Mesenchymal stem cell (in vitro differentiated cells and primary cell): ENCODE results near the gene MRPL54.

Experiments used
- DNase-seq: peaks from one replicate; pipeline ENCODE4 v3.0.0-alpha.2; 2013
- H2AFZ ChIP-seq: one replicate; pipeline ENCODE4 v1.6.1; 2013; ENCODE audit warnings: low read depth, mild to moderate bottlenecking, control low read depth, inconsistent platforms, low read length, moderate library complexity
- H2AK5ac ChIP-seq: 2 replicates; pipeline ENCODE4 v1.6.1; 2013; ENCODE audit warnings: low read length, moderate library complexity, mild to moderate bottlenecking, inconsistent platforms; ENCODE audit not compliant: severe bottlenecking
- H2BK120ac ChIP-seq: one replicate; pipeline ENCODE4 v1.6.1; 2013; ENCODE audit warnings: low read depth, mild to moderate bottlenecking, inconsistent platforms, low read length, moderate library complexity
- H2BK12ac ChIP-seq, 2 experiments: one replicate each; pipeline ENCODE4 v1.6.1; 2013; ENCODE audit warnings: inconsistent platforms in 2 of 2, low read length in 2 of 2, mild to moderate bottlenecking in 2 of 2, moderate library complexity in 2 of 2, control low read depth in 1 of 2
- H2BK15ac ChIP-seq: one replicate; pipeline ENCODE4 v1.6.1; 2013; ENCODE audit warnings: mild to moderate bottlenecking, low read depth, inconsistent platforms; ENCODE audit not compliant: poor library complexity, severe bottlenecking
- H2BK5ac ChIP-seq: 2 replicates; pipeline ENCODE4 v1.6.1; 2013; ENCODE audit warnings: low read depth, mild to moderate bottlenecking, low read length, control low read depth, inconsistent platforms; ENCODE audit not compliant: poor library complexity, severe bottlenecking
- H3K14ac ChIP-seq, 2 experiments: one replicate each; pipeline ENCODE4 v1.6.1; 2013; ENCODE audit warnings: inconsistent platforms in 2 of 2, low read length in 2 of 2, control low read depth in 1 of 2, mild to moderate bottlenecking in 1 of 2, moderate library complexity in 1 of 2
- H3K18ac ChIP-seq, 2 experiments: one replicate each; pipeline ENCODE4 v1.6.1; 2013; ENCODE audit warnings: inconsistent platforms in 2 of 2, low read length in 2 of 2, control low read depth in 1 of 2, low read depth in 1 of 2, mild to moderate bottlenecking in 1 of 2
- H3K23ac ChIP-seq, 2 experiments: one replicate each; pipeline ENCODE4 v1.6.1; 2013; ENCODE audit warnings: inconsistent platforms in 2 of 2, low read length in 2 of 2, mild to moderate bottlenecking in 2 of 2, moderate library complexity in 2 of 2, control low read depth in 1 of 2
- H3K27ac ChIP-seq: 2 replicates; pipeline ENCODE4 v1.5.1; 2013; ENCODE audit warnings: mild to moderate bottlenecking, moderate library complexity, low read length, control low read depth, inconsistent platforms; ENCODE audit not compliant: poor library complexity, severe bottlenecking
- H3K27me3 ChIP-seq, 2 experiments: 2 replicates each; pipeline versions ENCODE4 v1.6.1 to v1.7.0; 2013; ENCODE audit warnings: low read length in 2 of 2, mild to moderate bottlenecking in 2 of 2, moderate library complexity in 2 of 2, control low read depth in 1 of 2, inconsistent platforms in 1 of 2; ENCODE audit not compliant: control insufficient read depth in 1 of 2, insufficient read depth in 1 of 2
- H3K36me3 ChIP-seq, 2 experiments: 2 replicates each; pipeline versions ENCODE4 v1.6.1 to v1.7.0; 2013; ENCODE audit warnings: low read length in 2 of 2, control low read depth in 1 of 2, inconsistent platforms in 1 of 2, low read depth in 1 of 2, mild to moderate bottlenecking in 1 of 2; ENCODE audit not compliant: insufficient read depth in 2 of 2, control insufficient read depth in 1 of 2
- H3K4ac ChIP-seq, 2 experiments: one replicate each; pipeline ENCODE4 v1.6.1; 2013; ENCODE audit warnings: inconsistent platforms in 2 of 2, low read length in 2 of 2, mild to moderate bottlenecking in 2 of 2, moderate library complexity in 2 of 2, control low read depth in 1 of 2, low read depth in 1 of 2
- H3K4me1 ChIP-seq: 2 replicates; pipeline ENCODE4 v1.6.1; 2013; ENCODE audit warnings: low read depth, low read length, control low read depth; ENCODE audit not compliant: control insufficient read depth, insufficient read depth
- H3K4me2 ChIP-seq: 2 replicates; pipeline ENCODE4 v1.6.1; 2013; ENCODE audit warnings: low read length, mild to moderate bottlenecking, inconsistent platforms; ENCODE audit not compliant: poor library complexity, severe bottlenecking
- H3K4me3 ChIP-seq, 2 experiments: 2 replicates each; pipeline versions ENCODE4 v1.5.1 to v1.7.0; 2013; ENCODE audit warnings: low read length in 2 of 2, mild to moderate bottlenecking in 2 of 2, control low read depth in 1 of 2, low read depth in 1 of 2; ENCODE audit not compliant: insufficient read depth in 1 of 2
- H3K79me1 ChIP-seq: replicated peaks from 2 replicates; pipeline ENCODE4 v1.6.1; 2013; ENCODE audit warnings: mild to moderate bottlenecking, control low read depth, low read length, inconsistent platforms; ENCODE audit not compliant: poor library complexity, severe bottlenecking
- H3K9ac ChIP-seq: 2 replicates; pipeline ENCODE4 v1.7.0; 2013; ENCODE audit warnings: mild to moderate bottlenecking, low read length, moderate library complexity
- H3K9me3 ChIP-seq: 2 replicates; pipeline ENCODE4 v1.7.0; 2013; ENCODE audit warnings: mild to moderate bottlenecking, low read length; ENCODE audit not compliant: control insufficient read depth
- H4K8ac ChIP-seq: one replicate; pipeline ENCODE4 v1.6.1; 2013; ENCODE audit warnings: inconsistent platforms, mild to moderate bottlenecking, low read length, moderate library complexity
- H4K91ac ChIP-seq: one replicate; pipeline ENCODE4 v1.6.1; 2013; ENCODE audit warnings: mild to moderate bottlenecking, low read length, inconsistent platforms
- WGBS: methylation state at CpG from one replicate; pipeline ENCODE4 v1.1.7; 2013; ENCODE audit warnings: mixed read lengths; 5-methylcytosine and 5-hydroxymethylcytosine counted together

MRPL54 gene

GRCh38 chr19:3721131-3721886, 41.2 kb upstream of the MRPL54 start:
- no peak overlapping the region for H3K14ac ChIP-seq
- H3K27ac ChIP-seq = no peak overlapping the region
- no peaks in the 10 kb centered on the region for H3K79me1 ChIP-seq
- peaks cover 18% of the 10 kb centered on the region for H3K4me1 ChIP-seq
- peak; percentile 82 for DNase-seq
- peak overlapping the region; percentile 52 for H2BK120ac ChIP-seq
- H2BK15ac ChIP-seq = no peak overlapping the region
- H3K4ac ChIP-seq = no peak overlapping the region
- H3K4me3 ChIP-seq = no peak overlapping the region
- H2BK12ac ChIP-seq = no peak overlapping the region
- H3K27me3 ChIP-seq = peaks cover 40 to 59% of the 10 kb centered on the region in 2 experiments
- no peak overlapping the region for H3K23ac ChIP-seq
- no peak overlapping the region for H3K18ac ChIP-seq
- H4K8ac ChIP-seq = peak overlapping the region; percentile 14
- 37% methylated on average over 35 of the region's 46 CpGs for WGBS
- H3K4me2 ChIP-seq = peak overlapping the region; percentile 57
- H2BK5ac ChIP-seq = no peak overlapping the region
- no peak overlapping the region for H2AK5ac ChIP-seq
- no peak overlapping the region for H2AFZ ChIP-seq
- H3K9me3 ChIP-seq = no peaks in the 10 kb centered on the region
- no peak overlapping the region for H4K91ac ChIP-seq
- no peak overlapping the region for H3K9ac ChIP-seq
- H3K36me3 ChIP-seq = no peaks in the 10 kb centered on the region

GRCh38 chr19:3721887-3722442, 40.5 kb upstream of the MRPL54 start:
- Histone ChIP-seq H3K4ac (no peak overlapping the region), H4K91ac (no peak overlapping the region), H3K9me3 (no peaks in the 10 kb centered on the region), H3K79me1 (no peaks in the 10 kb centered on the region), H3K14ac (no peak overlapping the region), H2AK5ac (no peak overlapping the region), H3K4me3 (no peak overlapping the region), H3K4me2 (peak overlapping the region; percentile 57), H3K4me1 (peaks cover 18% of the 10 kb centered on the region), H3K23ac (peak overlapping the region in 1 of 2 experiments; percentile 98), H3K18ac (no peak overlapping the region), H3K36me3 (no peaks in the 10 kb centered on the region), H2BK5ac (no peak overlapping the region), H3K9ac (no peak overlapping the region), H3K27ac (no peak overlapping the region), H4K8ac (peak overlapping the region; percentile 14), H2BK12ac (no peak overlapping the region), H3K27me3 (peaks cover 40 to 60% of the 10 kb centered on the region in 2 experiments), H2BK15ac (no peak overlapping the region), H2AFZ (no peak overlapping the region), H2BK120ac (peak overlapping the region; percentile 52)
- DNase-seq = no peak
- 15% methylated on average over 18 of the region's 26 CpGs for WGBS

- Histone ChIP-seq H2BK15ac (no peak overlapping the region), H4K91ac (no peak overlapping the region), H2BK12ac (no peak overlapping the region), H3K27me3 (peaks cover 40 to 60% of the 10 kb centered on the region in 2 experiments), H3K18ac (no peak overlapping the region), H3K9me3 (no peaks in the 10 kb centered on the region), H3K36me3 (no peaks in the 10 kb centered on the region), H2AFZ (no peak overlapping the region), H2BK120ac (no peak overlapping the region), H4K8ac (no peak overlapping the region), H2AK5ac (no peak overlapping the region), H3K27ac (no peak overlapping the region), H3K4me3 (no peak overlapping the region), H3K4me1 (peaks cover 18% of the 10 kb centered on the region), H3K14ac (no peak overlapping the region), H3K23ac (peak overlapping the region in 1 of 2 experiments; percentile 98), H3K79me1 (no peaks in the 10 kb centered on the region), H3K9ac (no peak overlapping the region), H3K4ac (no peak overlapping the region), H3K4me2 (no peak overlapping the region), H2BK5ac (no peak overlapping the region)
- 2% methylated on average over 15 of the region's 30 CpGs for WGBS
- DNase-seq = no peak
Measured at GRCh38 chr19:3722443-3723109, 39.9 kb upstream of the MRPL54 start.

- Histone ChIP-seq H3K14ac (no peak overlapping the region), H2AFZ (no peak overlapping the region), H3K9ac (no peak overlapping the region), H2BK120ac (no peak overlapping the region), H3K4ac (no peak overlapping the region), H4K91ac (no peak overlapping the region), H3K9me3 (no peaks in the 10 kb centered on the region), H3K27me3 (peaks cover 40 to 60% of the 10 kb centered on the region in 2 experiments), H3K79me1 (no peaks in the 10 kb centered on the region), H2BK5ac (no peak overlapping the region), H3K4me2 (no peak overlapping the region), H3K27ac (no peak overlapping the region), H3K4me3 (no peak overlapping the region), H3K23ac (no peak overlapping the region), H3K18ac (no peak overlapping the region), H3K4me1 (peaks cover 18% of the 10 kb centered on the region), H4K8ac (no peak overlapping the region), H2AK5ac (no peak overlapping the region), H2BK12ac (no peak overlapping the region), H3K36me3 (no peaks in the 10 kb centered on the region), H2BK15ac (no peak overlapping the region)
- WGBS = 70% methylated on average over 2 of the region's 5 CpGs
- no peak for DNase-seq
Measured at GRCh38 chr19:3723110-3723488, 39.4 kb upstream of the MRPL54 start.
